HL-60 (cell line): ENCODE data around the gene SNX7.

ENCODE experiments used
- DNase-seq, 2 experiments: peaks; one replicate each; pipeline ENCODE4 v3.0.0-alpha.2; 2010 to 2020; ENCODE audit warnings: low read depth in 1 of 2, low spot score in 1 of 2
- H3K27ac ChIP-seq: fragments of 250-450 bp; sonication (Bioruptor Pico); replicated peaks from 2 replicates; pipeline ENCODE4 v1.5.1; 2020; ENCODE audit warnings: mild to moderate bottlenecking, moderate library complexity
- H3K27me3 ChIP-seq: fragments of 250-450 bp; sonication (Bioruptor Pico); 2 replicates; pipeline ENCODE4 v1.5.1; 2021; ENCODE audit warnings: mild to moderate bottlenecking, moderate library complexity; ENCODE audit not compliant: insufficient read depth, poor library complexity, severe bottlenecking
- H3K4me3 ChIP-seq: replicated peaks from 2 replicates; pipeline ENCODE4 v1.5.1; 2011; ENCODE audit warnings: mild to moderate bottlenecking, control low read depth, low read length; ENCODE audit not compliant: insufficient read depth
- GABPA ChIP-seq: IDR thresholded peaks from 2 replicates; pipeline ENCODE4 v1.6.1; 2012; ENCODE audit warnings: low read depth
- POLR2AphosphoS5 ChIP-seq: IDR thresholded peaks from 2 replicates; pipeline ENCODE4 v1.6.1; 2012; ENCODE audit warnings: low read depth
- REST ChIP-seq: IDR thresholded peaks from 2 replicates; pipeline ENCODE4 v1.6.1; 2012; ENCODE audit warnings: low read depth; ENCODE audit not compliant: insufficient replicate concordance
- SPI1 ChIP-seq: IDR thresholded peaks from 2 replicates; pipeline ENCODE4 v1.6.1; 2012; ENCODE audit warnings: low read depth, mild to moderate bottlenecking, borderline replicate concordance
- TF ChIP-seq, protein P1 (sequence below): IDR thresholded peaks from one replicate; pipeline ENCODE4 v1.5.1; 2011; ENCODE audit warnings: low read length, control low read depth, inconsistent platforms; ENCODE audit not compliant: insufficient read depth

The SNX7 gene

GRCh38 chr1:98781906-98782305 lies 120.4 kb downstream of the SNX7 start:
- TF ChIP-seq SPI1 = no peak
- TF ChIP-seq, protein P1, sequence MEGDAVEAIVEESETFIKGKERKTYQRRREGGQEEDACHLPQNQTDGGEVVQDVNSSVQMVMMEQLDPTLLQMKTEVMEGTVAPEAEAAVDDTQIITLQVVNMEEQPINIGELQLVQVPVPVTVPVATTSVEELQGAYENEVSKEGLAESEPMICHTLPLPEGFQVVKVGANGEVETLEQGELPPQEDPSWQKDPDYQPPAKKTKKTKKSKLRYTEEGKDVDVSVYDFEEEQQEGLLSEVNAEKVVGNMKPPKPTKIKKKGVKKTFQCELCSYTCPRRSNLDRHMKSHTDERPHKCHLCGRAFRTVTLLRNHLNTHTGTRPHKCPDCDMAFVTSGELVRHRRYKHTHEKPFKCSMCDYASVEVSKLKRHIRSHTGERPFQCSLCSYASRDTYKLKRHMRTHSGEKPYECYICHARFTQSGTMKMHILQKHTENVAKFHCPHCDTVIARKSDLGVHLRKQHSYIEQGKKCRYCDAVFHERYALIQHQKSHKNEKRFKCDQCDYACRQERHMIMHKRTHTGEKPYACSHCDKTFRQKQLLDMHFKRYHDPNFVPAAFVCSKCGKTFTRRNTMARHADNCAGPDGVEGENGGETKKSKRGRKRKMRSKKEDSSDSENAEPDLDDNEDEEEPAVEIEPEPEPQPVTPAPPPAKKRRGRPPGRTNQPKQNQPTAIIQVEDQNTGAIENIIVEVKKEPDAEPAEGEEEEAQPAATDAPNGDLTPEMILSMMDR = no peak
- no peak for TF ChIP-seq GABPA
- no peak for TF ChIP-seq REST
- TF ChIP-seq POLR2AphosphoS5 = no peak
- Histone ChIP-seq H3K27me3 (no peaks in the 10 kb centered on the region), H3K4me3 (no peak overlapping the region), H3K27ac (no peak overlapping the region)
- no peak for DNase-seq

GRCh38 chr1:98783821-98784220 lies 122.3 kb downstream of the SNX7 start:
- Histone ChIP-seq H3K27me3 (no peaks in the 10 kb centered on the region), H3K27ac (no peak overlapping the region), H3K4me3 (no peak overlapping the region)
- TF ChIP-seq REST (no peak), GABPA (no peak), POLR2AphosphoS5 (no peak), SPI1 (no peak)
- TF ChIP-seq, protein P1 = no peak
- no peak for DNase-seq

DNA sequence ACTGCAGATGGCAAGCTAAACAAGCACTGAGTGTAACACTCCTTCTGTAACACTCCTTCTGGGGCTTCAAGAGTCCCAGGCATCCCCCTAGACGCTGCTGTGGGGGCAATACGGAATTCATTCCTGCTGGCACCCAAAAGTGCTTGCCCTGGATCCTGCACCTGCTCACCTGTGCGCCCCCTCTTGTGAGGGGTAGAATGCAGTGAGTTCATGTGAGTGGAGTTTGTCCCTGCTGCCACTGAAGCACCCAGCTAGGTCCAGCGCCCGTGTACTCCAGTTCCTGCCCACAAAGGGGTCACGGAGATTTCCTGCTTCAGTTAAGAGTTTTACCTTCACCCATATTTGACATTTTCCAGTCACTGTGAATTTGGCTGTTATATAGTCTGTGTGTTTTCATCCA lies 130.0 kb downstream of the SNX7 start:
- TF ChIP-seq GABPA = no peak
- TF ChIP-seq REST = no peak
- no peak for TF ChIP-seq POLR2AphosphoS5

DNA sequence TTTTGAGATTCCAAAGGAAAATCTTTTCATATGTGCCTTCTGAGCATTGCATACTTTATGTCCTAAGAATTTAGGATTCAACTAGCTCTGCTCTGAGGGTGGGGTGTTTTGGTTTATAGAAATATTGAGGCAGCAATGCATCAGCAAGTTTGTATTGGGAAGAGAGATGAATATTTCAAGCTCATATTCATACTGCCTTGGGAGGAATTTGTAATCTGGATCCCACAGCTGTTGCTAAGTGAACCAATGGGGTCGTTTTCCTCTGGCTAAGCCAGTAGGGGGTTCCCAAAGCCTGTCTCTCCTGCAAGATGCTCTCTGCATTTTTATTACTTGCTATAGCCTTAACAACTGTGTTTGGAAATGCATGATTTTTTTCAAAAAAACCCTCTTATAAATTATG lies 130.6 kb downstream of the SNX7 start:
- no peak overlapping the region for H3K4me3 ChIP-seq
- H3K27ac ChIP-seq = no peak overlapping the region
- peaks cover 3% of the 10 kb centered on the region for H3K27me3 ChIP-seq
- TF ChIP-seq POLR2AphosphoS5 (no peak), REST (no peak), SPI1 (no peak), GABPA (no peak)
- TF ChIP-seq, protein P1 = no peak
- no peak for DNase-seq

More for the DNA sequence above, 130.0 kb downstream of the SNX7 start:
- no peak overlapping the region for H3K27ac ChIP-seq
- DNase-seq = no peak
- H3K27me3 ChIP-seq = peaks cover 3% of the 10 kb centered on the region
- no peak overlapping the region for H3K4me3 ChIP-seq
